GM21717 (cell line): ENCODE data around the gene DNM2.

ENCODE experiments used
- ATAC-seq: cut with Tn5 transposase; IDR thresholded peaks from one replicate; pipeline ENCODE4 v1.9.1; 2021; ENCODE audit warnings: mild to moderate bottlenecking, moderate library complexity; ENCODE audit not compliant: unreplicated experiment

Gene DNM2

GRCh38 chr19:10690341-10690781, 27.5 kb upstream of the DNM2 start:
- ATAC-seq: no peak

DNA sequence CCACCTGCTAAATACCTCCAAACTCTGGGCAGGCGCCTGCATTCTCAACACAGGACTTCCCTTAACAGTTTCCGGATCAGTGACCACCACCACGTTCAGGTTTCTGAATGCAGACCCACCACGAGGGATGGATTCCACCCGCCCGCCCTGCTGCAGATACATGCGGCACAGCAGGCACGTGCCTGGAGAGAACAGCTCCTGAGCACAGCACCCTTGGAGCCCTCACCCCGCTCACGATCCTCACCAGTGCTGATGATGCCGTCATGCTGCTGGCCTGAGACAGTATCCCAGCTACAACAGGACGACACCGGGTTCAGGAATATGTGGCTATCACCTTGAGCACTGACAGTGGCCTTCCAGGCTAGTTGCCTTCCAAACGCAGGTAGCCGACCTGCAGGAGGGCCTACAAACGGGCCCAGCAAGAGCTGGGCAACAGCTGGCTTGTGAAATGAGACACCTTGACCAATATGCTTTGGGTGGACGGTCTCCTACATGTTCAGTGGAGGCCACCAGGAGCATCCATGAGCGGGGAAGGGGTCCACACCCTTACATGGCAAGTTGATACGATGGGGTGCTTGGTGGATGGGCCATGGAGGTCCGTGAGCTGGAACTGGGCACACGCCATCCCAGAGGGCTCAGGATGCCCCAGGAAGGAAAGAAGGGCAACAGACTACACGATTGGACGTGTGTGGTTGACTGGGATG, 26.5 kb upstream of the DNM2 start:
- no peak for ATAC-seq

- ATAC-seq: no peak
These were observed 26.0 kb upstream of the DNM2 start for GRCh38 chr19:10691883-10692282.

DNA sequence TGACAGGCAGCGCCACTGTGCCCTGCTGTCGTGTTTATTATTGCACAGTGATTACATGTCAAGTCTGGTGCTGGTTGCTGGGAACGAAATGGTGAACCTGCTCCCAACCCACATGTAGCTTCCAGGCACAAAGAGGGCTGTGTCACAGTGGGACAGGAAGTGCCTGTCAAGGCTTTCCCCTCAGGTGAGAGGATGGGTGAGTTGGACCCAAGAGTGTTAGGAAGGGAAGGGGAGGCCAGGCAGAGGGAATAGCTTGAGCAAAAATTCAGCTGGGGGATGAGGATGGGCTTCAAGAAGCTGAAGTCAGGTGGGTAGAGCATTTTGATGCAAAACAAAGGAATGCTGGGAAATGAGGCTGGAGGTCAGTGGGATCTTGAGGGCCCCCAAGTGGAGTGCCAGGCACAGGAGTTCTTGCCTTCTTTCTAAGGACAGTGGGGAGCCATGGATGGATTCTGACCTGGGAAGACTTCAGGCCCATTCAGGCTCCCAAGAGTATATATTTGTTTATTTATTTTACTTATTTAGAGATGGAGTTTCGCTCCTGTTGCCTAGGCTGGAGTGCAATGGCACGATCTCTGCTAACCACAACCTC, 25.1 kb upstream of the DNM2 start:
- no peak for ATAC-seq

DNA sequence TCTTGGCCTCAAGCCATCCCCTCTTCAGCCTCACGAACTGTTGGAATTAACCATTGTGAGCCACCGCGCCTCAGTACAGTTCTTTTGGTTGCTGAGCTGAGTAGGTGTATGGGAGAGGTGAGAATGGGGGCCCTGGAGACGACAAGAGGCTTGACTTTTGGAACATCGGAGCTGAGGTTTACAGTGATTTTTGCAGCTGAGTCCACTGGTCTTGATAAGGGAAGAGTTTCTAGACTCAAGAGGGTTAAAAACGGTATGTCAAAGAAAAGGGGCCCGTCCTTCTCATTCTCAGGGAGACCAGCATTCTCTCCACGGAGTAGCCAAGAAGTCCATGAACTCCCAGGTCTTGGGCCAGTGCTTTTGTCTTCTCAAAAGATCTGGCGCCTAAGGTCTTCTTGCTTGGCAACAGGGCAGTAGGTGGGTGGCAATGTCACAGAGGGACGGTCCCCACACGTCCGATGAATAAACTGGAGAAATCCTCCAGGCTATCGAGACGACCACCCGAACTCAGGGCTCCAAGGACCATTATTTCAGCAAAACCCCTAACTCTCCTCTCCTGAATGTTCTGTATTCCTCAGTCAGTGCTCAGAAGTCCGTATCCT, 23.1 kb upstream of the DNM2 start:
- ATAC-seq: no peak

- peak; percentile 63 for ATAC-seq
These were observed 22.2 kb upstream of the DNM2 start for GRCh38 chr19:10695401-10696398.

DNA sequence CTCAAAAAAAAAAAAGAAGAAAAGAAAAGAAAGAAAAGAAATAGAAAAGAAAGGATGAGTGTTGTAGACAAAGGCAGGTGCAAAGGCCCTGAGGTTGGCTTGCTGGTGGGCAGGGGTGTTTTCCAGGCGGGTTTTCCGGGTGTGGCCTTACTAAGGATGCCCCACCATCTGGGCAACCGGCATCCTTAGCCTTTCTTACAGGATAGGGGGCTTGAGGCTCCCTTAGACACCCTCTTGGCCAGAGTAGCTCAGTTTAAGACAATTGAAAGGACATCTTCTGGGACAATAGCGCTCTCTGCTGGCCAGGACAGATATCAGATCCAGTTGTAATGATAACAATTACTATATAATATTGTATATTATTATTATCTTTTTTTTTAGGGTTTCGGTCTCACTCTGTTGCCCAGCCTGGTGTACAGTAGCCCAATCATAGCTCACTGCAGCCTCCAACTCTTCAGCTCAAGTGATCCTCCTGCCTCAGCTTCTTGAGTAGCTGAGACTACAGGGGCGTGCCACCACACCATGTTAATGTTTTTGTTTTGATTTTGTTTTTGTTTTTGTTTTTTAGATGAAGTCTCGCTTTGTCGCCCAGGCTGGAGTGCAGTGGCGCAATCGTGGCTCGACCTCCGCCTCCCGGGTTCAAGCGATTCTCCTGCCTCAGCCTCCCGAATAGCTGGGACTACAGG, 18.1 kb upstream of the DNM2 start:
- no peak for ATAC-seq

DNA sequence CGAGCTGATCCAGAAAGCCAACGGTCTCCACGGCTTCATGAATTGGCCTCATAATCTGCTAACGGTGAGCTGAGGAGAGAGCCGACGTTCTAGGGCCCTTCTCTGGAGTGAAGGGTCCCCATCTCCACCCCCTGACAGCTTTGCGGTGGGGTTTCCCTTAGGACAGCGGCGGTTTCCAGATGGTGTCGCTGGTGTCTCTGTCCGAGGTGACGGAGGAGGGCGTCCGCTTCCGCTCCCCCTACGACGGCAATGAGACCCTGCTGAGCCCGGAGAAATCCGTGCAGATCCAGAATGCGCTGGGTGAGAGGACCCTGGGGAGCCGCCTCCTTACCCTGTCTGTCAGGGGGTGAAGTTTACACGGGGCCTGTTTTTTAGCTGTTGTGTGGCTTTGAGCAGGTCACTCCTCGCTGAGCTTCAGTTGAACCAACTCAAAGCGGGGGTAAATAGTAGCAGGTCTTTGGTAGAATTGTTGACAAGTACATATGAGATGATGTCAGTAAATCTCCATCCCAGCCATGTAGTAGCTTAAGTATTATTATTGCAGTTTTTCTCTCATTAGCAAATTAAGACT, 15.8 kb upstream of the DNM2 start:
- no peak for ATAC-seq

DNA sequence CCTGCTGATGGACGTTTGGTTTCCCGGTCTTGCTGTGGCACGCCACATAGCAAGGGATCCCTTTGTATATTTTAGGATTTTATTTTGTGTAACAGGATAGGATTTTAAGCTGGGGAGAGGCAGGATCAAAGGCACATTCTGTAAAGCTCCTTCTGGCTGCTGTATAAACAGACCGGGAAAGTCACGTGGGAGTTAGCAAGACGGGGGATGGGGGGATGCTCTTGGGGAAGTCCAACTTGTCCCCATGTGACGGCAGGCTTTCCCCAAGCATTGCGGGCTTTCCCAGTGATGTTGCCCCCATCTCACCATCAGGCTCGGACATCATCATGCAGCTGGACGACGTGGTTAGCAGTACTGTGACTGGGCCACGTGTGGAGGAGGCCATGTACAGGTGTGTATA, 10.9 kb upstream of the DNM2 start:
- no peak for ATAC-seq

GRCh38 chr19:10707440-10707839, 10.4 kb upstream of the DNM2 start:
- ATAC-seq: no peak

DNA sequence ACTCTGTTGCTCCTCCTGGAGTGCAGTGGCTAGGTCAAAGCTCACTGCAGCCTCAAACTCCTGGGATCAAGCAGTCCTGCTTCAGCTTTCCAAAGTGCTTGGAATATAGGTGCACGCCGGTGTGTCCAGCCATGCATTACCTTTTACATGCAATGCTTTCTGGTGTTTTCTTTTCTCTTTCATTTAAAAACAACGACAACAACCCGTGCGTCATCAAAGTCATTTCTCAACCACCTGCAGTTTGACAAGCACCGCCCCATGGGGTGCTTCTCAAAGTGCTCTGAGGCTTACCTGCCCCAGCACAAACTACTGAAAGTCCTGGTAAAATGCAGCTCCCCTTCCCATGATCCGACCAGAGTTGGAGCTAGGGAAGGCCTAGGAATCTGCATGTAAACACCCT, 9.6 kb upstream of the DNM2 start:
- ATAC-seq: no peak

GRCh38 chr19:10712045-10712444, 5.8 kb upstream of the DNM2 start:
- no peak for ATAC-seq

- no peak for ATAC-seq
These were observed 5.1 kb upstream of the DNM2 start for GRCh38 chr19:10712754-10713153.

DNA sequence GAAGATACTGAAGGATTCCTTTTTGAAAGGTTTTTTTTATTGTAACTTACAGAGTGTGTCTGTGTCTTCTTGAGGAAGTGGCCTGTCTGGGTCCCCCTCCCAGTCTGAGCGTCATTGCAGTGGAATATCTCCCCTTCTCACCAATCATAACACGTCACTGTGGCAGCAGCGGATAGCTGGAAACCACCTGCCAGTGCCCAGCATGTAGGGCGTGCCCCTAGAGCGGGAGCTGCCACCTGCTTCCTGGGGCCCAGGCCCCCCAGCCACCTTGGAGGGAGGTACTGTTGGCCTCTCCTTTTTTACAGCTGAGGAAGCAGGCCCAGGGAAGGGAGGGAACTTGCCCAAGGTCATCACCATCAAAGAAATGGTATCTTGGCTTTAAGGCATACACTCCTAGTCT, 4.6 kb upstream of the DNM2 start:
- no peak for ATAC-seq

GRCh38 chr19:10717054-10717355, 874 bp upstream of the DNM2 start:
- ATAC-seq: no peak

GRCh38 chr19:10718205-10719196, 622 bp downstream of the DNM2 start:
- peak; percentile 16 for ATAC-seq

DNA sequence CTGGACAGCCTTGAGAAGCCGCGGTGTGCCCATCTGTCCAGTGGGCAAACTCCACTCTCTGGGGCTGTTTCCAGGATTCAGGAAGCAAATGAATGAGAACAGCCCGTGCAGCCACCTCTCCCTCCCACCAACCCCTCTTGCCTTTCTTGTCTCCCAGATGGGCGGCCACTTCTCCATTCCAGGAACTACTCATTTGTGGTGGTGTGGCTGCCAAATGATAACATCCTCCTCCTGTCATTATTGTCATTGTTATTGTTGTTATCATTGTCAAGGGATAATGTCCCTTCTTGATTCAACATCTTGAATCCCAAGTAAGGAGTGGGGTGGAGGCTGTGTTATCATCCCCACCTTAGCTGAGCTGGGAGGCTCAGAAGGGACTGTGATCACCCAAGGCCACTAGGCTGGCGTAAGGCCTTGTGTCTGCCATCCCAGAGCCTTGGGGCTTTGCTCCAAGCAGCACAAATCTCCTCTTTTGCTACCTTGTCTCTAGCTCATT, 1.6 kb downstream of the DNM2 start:
- ATAC-seq: no peak

DNA sequence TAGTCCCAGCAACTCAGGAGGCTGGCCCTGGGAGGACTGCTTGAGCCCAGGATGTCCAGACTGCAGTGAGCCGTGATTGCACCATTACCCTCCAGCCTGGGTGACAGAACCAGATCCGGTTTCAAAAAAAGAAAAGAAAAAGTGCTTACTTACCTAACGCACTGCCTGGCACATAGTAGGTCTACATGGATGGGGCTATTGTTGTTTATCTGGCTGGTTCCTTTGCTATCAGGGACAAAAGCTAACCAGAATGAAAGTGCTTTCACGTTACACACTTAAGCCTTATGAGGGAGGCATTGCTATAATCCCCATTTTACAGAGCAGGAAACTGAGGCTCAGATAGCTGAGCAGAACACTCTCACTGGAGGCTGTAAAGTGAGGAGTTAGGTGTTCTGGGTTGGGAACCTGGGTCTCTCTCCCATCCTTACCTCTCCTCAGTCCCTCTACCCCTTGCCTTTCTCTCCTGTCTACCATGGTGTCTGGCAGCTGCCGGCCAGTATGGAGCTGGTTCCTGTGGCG, 2.8 kb downstream of the DNM2 start:
- ATAC-seq: no peak

DNA sequence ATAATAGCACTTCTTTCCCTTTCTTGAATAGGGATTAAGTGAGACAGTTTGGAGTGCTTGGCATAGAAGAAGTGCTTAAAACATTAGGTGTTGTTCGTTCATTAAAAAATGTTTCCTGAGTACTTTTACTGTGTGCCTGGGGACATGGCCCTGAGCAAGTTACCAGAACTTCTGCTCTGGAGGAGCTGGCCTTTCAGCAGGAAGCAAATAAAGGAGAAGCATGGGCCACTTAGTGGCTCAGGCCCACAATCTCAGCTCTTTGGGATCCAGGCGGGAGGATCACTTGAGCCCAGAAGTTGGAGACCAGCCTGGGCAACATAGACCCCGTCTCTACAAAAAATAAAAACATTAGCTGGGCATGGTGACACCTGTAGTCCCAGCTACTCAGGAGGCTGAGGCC, 5.7 kb downstream of the DNM2 start:
- no peak for ATAC-seq
